ENCODE results near the gene ACTL10.
"Not testable (repeated sequence)": the region's sequence is repeated elsewhere in the genome, so short reads cannot be mapped to it uniquely, and the experiment has no call there.

The ACTL10 gene

GRCh38 chr20:33629533-33629932 lies 37.2 kb upstream of the ACTL10 start:
- no peak for TF ChIP-seq CTCF (IDR thresholded peaks at IDR 0.05; ENCODE audit: low read depth, low read length)
- no peak overlapping the region for H3K4me3 ChIP-seq (replicated peaks in 1 of 2; ENCODE audit: low read depth in 2 of 2, low read length in 2 of 2)
- no peak for DNase-seq (ENCODE audit: low read depth in 2 of 2)

GRCh38 chr20:33629979-33630378 lies 36.8 kb upstream of the ACTL10 start:
- TF ChIP-seq CTCF (IDR thresholded peaks at IDR 0.05; ENCODE audit: low read depth, low read length) = no peak
- H3K4me3 ChIP-seq (replicated peaks in 1 of 2; ENCODE audit: low read depth in 2 of 2, low read length in 2 of 2) = no peak overlapping the region

GRCh38 chr20:33630507-33630906 lies 36.2 kb upstream of the ACTL10 start:
- DNase-seq (ENCODE audit: low read depth in 2 of 2) = peak in 1 of 2 donors; percentile 68
- H3K4me3 ChIP-seq (replicated peaks in 1 of 2; ENCODE audit: low read depth in 2 of 2, low read length in 2 of 2) = no peak overlapping the region
- no peak for TF ChIP-seq CTCF (IDR thresholded peaks at IDR 0.05; ENCODE audit: low read depth, low read length)

More at GRCh38 chr20:33629979-33630378, 36.8 kb upstream of the ACTL10 start:
- no peak for DNase-seq (ENCODE audit: low read depth in 2 of 2)

- not testable (repeated sequence) for H3K4me3 ChIP-seq (replicated peaks in 1 of 2; ENCODE audit: low read depth in 2 of 2, low read length in 2 of 2); DNase-seq (ENCODE audit: low read depth in 2 of 2)
These were observed 34.8 kb upstream of the ACTL10 start for GRCh38 chr20:33631910-33632309.

GRCh38 chr20:33635341-33635740 lies 31.4 kb upstream of the ACTL10 start:
- no peak for TF ChIP-seq CTCF (IDR thresholded peaks at IDR 0.05; ENCODE audit: low read depth, low read length)
- H3K4me3 ChIP-seq (replicated peaks in 1 of 2; ENCODE audit: low read depth in 2 of 2, low read length in 2 of 2) = no peak overlapping the region

GRCh38 chr20:33636776-33637175 lies 30.0 kb upstream of the ACTL10 start:
- TF ChIP-seq CTCF (IDR thresholded peaks at IDR 0.05; ENCODE audit: low read depth, low read length) = no peak
- DNase-seq (ENCODE audit: low read depth in 2 of 2) = no peak
- H3K4me3 ChIP-seq (replicated peaks in 1 of 2; ENCODE audit: low read depth in 2 of 2, low read length in 2 of 2) = no peak overlapping the region

More at GRCh38 chr20:33635341-33635740, 31.4 kb upstream of the ACTL10 start:
- no peak for DNase-seq (ENCODE audit: low read depth in 2 of 2)

- no peak overlapping the region for H3K4me3 ChIP-seq (replicated peaks in 1 of 2; ENCODE audit: low read depth in 2 of 2, low read length in 2 of 2)
- no peak for TF ChIP-seq CTCF (IDR thresholded peaks at IDR 0.05; ENCODE audit: low read depth, low read length)
- no peak for DNase-seq (ENCODE audit: low read depth in 2 of 2)
These were observed 26.5 kb upstream of the ACTL10 start for GRCh38 chr20:33640287-33640686.
